Sigmoid colon (tissue), 4 donors: ENCODE data around the gene PDGFRA.

Source experiments
- CTCF ChIP-seq, 4 experiments: fragments of 450-650 bp in 3 of 4; fragments of 200-600 bp in 1 of 4; IDR thresholded peaks; one replicate each; pipeline ENCODE4 v1.5.1; 2016 to 2019; ENCODE audit warnings: antibody characterized with exemption in 4 of 4, mild to moderate bottlenecking in 3 of 4, moderate library complexity in 2 of 4
- POLR2A ChIP-seq, 2 donors: fragments of 450-650 bp; IDR thresholded peaks; one replicate each; pipeline ENCODE4 v1.6.1; 2016; ENCODE audit warnings: antibody characterized with exemption in 2 of 2, mild to moderate bottlenecking in 2 of 2, moderate library complexity in 2 of 2
- POLR2AphosphoS5 ChIP-seq, 4 donors: sonication (generic); formaldehyde crosslinking; IDR thresholded peaks; one replicate each; pipeline ENCODE4 v1.6.1; 2017; ENCODE audit warnings: antibody characterized with exemption in 4 of 4

- TF ChIP-seq CTCF (IDR thresholded peaks at IDR 0.05) (no peak), POLR2A (IDR thresholded peaks at IDR 0.05) (no peak), POLR2AphosphoS5 (IDR thresholded peaks at IDR 0.05) (no peak)
These were observed 88.6 kb downstream of the PDGFRA start for GRCh38 chr4:54317690-54318089.
